Astrocyte of the spinal cord (primary cell): ENCODE results near the gene LIM2.

Experiments used
- DNase-seq: peaks from one replicate; pipeline ENCODE4 v3.0.0; 2011; ENCODE audit warnings: low read depth, low spot score
- H3K4me3 ChIP-seq: 2 replicates; pipeline ENCODE4 v1.5.1; 2011; ENCODE audit warnings: low read depth, mild to moderate bottlenecking, low read length, moderate library complexity
- CTCF ChIP-seq: IDR thresholded peaks from 2 replicates; pipeline ENCODE4 v1.5.1; 2012; ENCODE audit warnings: low read depth, mild to moderate bottlenecking, low read length, inconsistent platforms
- in situ Hi-C: cut with HindIII; loops from 2 replicates; pipeline ENCODE4 v1.10.0; 2017; ENCODE audit warnings: low sequenced_read_pairs

The LIM2 gene

GRCh38 chr19:51365965-51366388 lies 21.8 kb downstream of the LIM2 start, which contains the start of gene ETFB:
Gene ETFB (minus strand): TSS chr19:51366388. CDS start chr19:51366326, 62 bp downstream.
- in situ Hi-C loops, result no loop called here
- peak; percentile 12 for DNase-seq
- no peak for TF ChIP-seq CTCF
- peak within 1 kb of the TSS; percentile 85 for H3K4me3 ChIP-seq

- peak; percentile 42 for DNase-seq
- in situ Hi-C loops, result no loop called here
- no peak for TF ChIP-seq CTCF
- H3K4me3 ChIP-seq, result peak overlapping the region; percentile 85
Measured at GRCh38 chr19:51365211-51365964, 22.4 kb downstream of the LIM2 start.

- no peak for DNase-seq
Measured at GRCh38 chr19:51364200-51365106, 23.3 kb downstream of the LIM2 start.

GRCh38 chr19:51361239-51361638 lies 26.5 kb downstream of the LIM2 start:
- no peak overlapping the region for H3K4me3 ChIP-seq
- no peak for TF ChIP-seq CTCF
- DNase-seq, result no peak
- in situ Hi-C loops, result no loop called here

More at GRCh38 chr19:51364200-51365106, 23.3 kb downstream of the LIM2 start:
- no peak for TF ChIP-seq CTCF
- in situ Hi-C loops, result no loop called here
- H3K4me3 ChIP-seq, result no peak overlapping the region

- TF ChIP-seq CTCF, result no peak
- DNase-seq, result peak; percentile 93
- no peak overlapping the region for H3K4me3 ChIP-seq
- in situ Hi-C loops, result no loop called here
Measured at GRCh38 chr19:51359294-51359693, 28.5 kb downstream of the LIM2 start.

GRCh38 chr19:51357952-51358351 lies 29.8 kb downstream of the LIM2 start:
- in situ Hi-C loops, result no loop called here
- no peak for TF ChIP-seq CTCF
- H3K4me3 ChIP-seq, result no peak overlapping the region
- DNase-seq, result no peak
